Astrocyte of the cerebellum (primary cell): ENCODE data around the gene RALGPS1.

Experiments
- DNase-seq: peaks from one replicate; pipeline ENCODE4 v3.0.0-alpha.2; 2011; ENCODE audit warnings: low read depth
- H3K4me3 ChIP-seq: 2 replicates; pipeline ENCODE4 v1.5.1; 2011; ENCODE audit warnings: mild to moderate bottlenecking, low read depth, low read length, moderate library complexity
- in situ Hi-C: cut with HindIII; loops from 2 replicates; pipeline ENCODE4 v1.10.0; 2017; ENCODE audit warnings: low sequenced_read_pairs
- TF ChIP-seq, protein P1 (sequence below): IDR thresholded peaks from 2 replicates; pipeline ENCODE4 v1.5.1; 2012; ENCODE audit warnings: low read length, low read depth, moderate library complexity, mild to moderate bottlenecking; ENCODE audit errors: missing control alignments

Gene RALGPS1

GRCh38 chr9:127162046-127162863 is 247.7 kb downstream of the RALGPS1 start:
- no peak overlapping the region for H3K4me3 ChIP-seq
- no peak for DNase-seq
- in situ Hi-C loops: no loop called here
- TF ChIP-seq, protein P1, sequence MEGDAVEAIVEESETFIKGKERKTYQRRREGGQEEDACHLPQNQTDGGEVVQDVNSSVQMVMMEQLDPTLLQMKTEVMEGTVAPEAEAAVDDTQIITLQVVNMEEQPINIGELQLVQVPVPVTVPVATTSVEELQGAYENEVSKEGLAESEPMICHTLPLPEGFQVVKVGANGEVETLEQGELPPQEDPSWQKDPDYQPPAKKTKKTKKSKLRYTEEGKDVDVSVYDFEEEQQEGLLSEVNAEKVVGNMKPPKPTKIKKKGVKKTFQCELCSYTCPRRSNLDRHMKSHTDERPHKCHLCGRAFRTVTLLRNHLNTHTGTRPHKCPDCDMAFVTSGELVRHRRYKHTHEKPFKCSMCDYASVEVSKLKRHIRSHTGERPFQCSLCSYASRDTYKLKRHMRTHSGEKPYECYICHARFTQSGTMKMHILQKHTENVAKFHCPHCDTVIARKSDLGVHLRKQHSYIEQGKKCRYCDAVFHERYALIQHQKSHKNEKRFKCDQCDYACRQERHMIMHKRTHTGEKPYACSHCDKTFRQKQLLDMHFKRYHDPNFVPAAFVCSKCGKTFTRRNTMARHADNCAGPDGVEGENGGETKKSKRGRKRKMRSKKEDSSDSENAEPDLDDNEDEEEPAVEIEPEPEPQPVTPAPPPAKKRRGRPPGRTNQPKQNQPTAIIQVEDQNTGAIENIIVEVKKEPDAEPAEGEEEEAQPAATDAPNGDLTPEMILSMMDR: no peak

- in situ Hi-C loops: no loop called here
- TF ChIP-seq, protein P1: no peak
- DNase-seq: no peak
- H3K4me3 ChIP-seq: no peak overlapping the region
These were observed 248.3 kb downstream of the RALGPS1 start for GRCh38 chr9:127162864-127163365.

- no peak overlapping the region for H3K4me3 ChIP-seq
- TF ChIP-seq, protein P1: no peak
- in situ Hi-C loops: no loop called here
- no peak for DNase-seq
These were observed 248.8 kb downstream of the RALGPS1 start for GRCh38 chr9:127163409-127163808.

- DNase-seq: no peak
- in situ Hi-C loops: no loop called here
- TF ChIP-seq, protein P1: no peak
- no peak overlapping the region for H3K4me3 ChIP-seq
These were observed 250.5 kb downstream of the RALGPS1 start for GRCh38 chr9:127165116-127165515.

GRCh38 chr9:127166111-127166510 is 251.5 kb downstream of the RALGPS1 start:
- no peak overlapping the region for H3K4me3 ChIP-seq
- no peak for DNase-seq
- TF ChIP-seq, protein P1: no peak
- in situ Hi-C loops: no loop called here

- in situ Hi-C loops: no loop called here
- no peak overlapping the region for H3K4me3 ChIP-seq
- DNase-seq: no peak
- TF ChIP-seq, protein P1: no peak
These were observed 252.3 kb downstream of the RALGPS1 start for GRCh38 chr9:127166651-127167524.
